Esophagus squamous epithelium (tissue), 4 donors: ENCODE measurements around the gene DNAJC5G.

ENCODE experiments used
- CTCF ChIP-seq, 6 experiments: fragments of 450-650 bp in 4 of 6; fragments of 200-600 bp in 2 of 6; sonication (generic) in 2 of 6; IDR thresholded peaks; one replicate each; pipeline ENCODE4 v1.5.1; 2016 to 2019; ENCODE audit warnings: antibody characterized with exemption in 6 of 6, mild to moderate bottlenecking in 4 of 6, moderate library complexity in 4 of 6
- POLR2A ChIP-seq, 4 donors: fragments of 450-650 bp; IDR thresholded peaks; one replicate each; pipeline ENCODE4 v1.6.1; 2017; ENCODE audit warnings: antibody characterized with exemption in 4 of 4, mild to moderate bottlenecking in 4 of 4, moderate library complexity in 3 of 4

- TF ChIP-seq CTCF (IDR thresholded peaks at IDR 0.05) (no peak), POLR2A (IDR thresholded peaks at IDR 0.05) (no peak)
Measured at GRCh38 chr2:27227501-27227900, 47.7 kb upstream of the DNAJC5G start.
